Breast epithelium (tissue), 3 donors: ENCODE data around the gene CRYGS.

Source experiments
- CTCF ChIP-seq, 3 donors: fragments of 450-650 bp; IDR thresholded peaks; one replicate each; pipeline ENCODE4 v1.5.1; 2016 to 2017; ENCODE audit warnings: antibody characterized with exemption in 3 of 3, mild to moderate bottlenecking in 3 of 3, moderate library complexity in 3 of 3
- POLR2A ChIP-seq: fragments of 450-650 bp; IDR thresholded peaks from one replicate; pipeline ENCODE4 v1.6.1; 2016; ENCODE audit warnings: antibody characterized with exemption, mild to moderate bottlenecking, moderate library complexity
- POLR2AphosphoS5 ChIP-seq, 3 donors: sonication (generic); formaldehyde crosslinking; IDR thresholded peaks; one replicate each; pipeline ENCODE4 v1.6.1; 2017; ENCODE audit warnings: antibody characterized with exemption in 3 of 3

GRCh38 chr3:186592682-186593081 is 48.5 kb upstream of the CRYGS start:
- no peak for TF ChIP-seq CTCF (IDR thresholded peaks at IDR 0.05)
- no peak for TF ChIP-seq POLR2A
- no peak for TF ChIP-seq POLR2AphosphoS5 (IDR thresholded peaks at IDR 0.05)
